ENCODE results near the gene PASD1.

Gene PASD1

DNA sequence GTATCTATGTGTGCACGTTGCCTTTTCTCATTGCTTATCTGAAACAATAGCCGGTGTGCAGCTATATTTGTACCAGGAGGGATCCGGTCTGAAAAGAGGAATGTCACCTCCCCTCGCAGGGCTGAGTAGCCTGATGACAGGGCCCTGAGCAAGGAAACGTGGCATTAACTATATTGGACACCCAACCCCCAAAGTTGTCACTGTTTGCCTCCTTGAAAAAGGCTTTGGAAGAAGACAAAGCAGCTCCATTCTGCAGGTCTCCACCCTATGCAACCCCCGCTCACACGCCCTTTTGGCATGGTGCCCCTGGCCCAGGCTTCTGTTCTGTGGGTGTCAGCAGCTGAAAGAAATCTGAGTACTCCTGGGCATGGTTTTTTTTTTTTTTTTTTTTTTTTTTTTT, 140.0 kb downstream of the PASD1 start:
- ATAC-seq = no peak
- no peaks in the 10 kb centered on the region for H3K4me1 Mint-ChIP-seq
- H3K27ac Mint-ChIP-seq = no peak overlapping the region
- no peaks in the 10 kb centered on the region for H3K9me3 Mint-ChIP-seq
- no peak for DNase-seq
- H3K4me3 Mint-ChIP-seq = no peak overlapping the region
- no peaks in the 10 kb centered on the region for H3K27me3 Mint-ChIP-seq

DNA sequence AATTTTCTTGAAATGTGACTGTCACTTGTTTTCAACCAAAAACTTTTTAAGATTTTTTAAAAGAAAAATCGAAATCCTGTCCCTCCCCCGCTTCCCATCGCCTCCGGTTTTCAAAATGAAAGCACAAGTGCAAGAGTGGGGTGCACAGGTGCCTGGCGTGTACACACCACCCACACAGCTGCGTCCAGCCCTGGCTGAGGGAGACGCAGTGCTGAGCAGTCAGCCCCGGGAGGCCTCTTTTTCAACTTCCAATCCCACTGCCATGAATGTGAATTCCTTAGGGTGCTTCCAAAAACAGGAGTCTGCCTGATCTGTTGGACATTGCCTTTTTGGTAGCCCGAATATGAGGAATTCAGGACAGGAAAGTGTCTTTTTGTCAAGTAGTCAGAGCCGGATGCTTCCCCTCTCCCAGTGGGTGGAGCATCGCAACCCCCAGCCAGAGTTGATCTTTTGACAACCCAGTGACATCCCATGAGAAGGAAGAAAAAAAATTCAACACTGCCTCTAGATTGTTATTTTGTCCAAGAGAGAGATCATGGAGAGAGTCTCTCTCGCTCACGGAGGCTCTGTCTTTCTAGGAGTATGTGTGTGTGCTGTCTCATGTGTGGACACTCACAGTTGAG, 140.7 kb downstream of the PASD1 start:
- no peak for ATAC-seq

DNA sequence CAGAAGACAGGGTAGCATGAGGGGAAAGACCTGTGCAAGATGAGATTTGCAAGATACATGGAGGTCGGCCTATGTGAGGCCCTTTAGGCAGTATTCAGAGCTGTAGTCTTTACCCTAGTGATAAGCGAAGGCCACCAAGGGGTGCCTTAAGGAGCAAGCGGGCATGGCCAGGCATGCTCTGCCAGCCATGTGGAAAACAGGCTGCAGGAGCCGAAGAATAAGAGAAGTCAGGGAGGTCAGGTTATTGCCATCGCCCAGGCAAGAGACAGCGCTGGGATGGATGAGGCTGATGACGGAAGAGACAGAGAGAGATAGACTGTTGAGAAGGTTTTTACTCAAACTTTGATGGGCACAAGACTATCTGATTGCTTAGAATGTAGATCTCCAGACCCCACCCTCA, 145.3 kb downstream of the PASD1 start:
- H3K27me3 Mint-ChIP-seq = no peaks in the 10 kb centered on the region
- no peak overlapping the region for H3K27ac Mint-ChIP-seq
- H3K4me3 Mint-ChIP-seq = no peak overlapping the region
- H3K4me1 Mint-ChIP-seq = no peaks in the 10 kb centered on the region
- H3K9me3 Mint-ChIP-seq = no peaks in the 10 kb centered on the region
- DNase-seq (no peak), ATAC-seq (no peak)

More for the DNA sequence above, 140.7 kb downstream of the PASD1 start:
- H3K4me1 Mint-ChIP-seq = no peaks in the 10 kb centered on the region
- no peak for DNase-seq
- H3K4me3 Mint-ChIP-seq = no peak overlapping the region
- no peaks in the 10 kb centered on the region for H3K27me3 Mint-ChIP-seq
- no peak overlapping the region for H3K27ac Mint-ChIP-seq
- H3K9me3 Mint-ChIP-seq = no peaks in the 10 kb centered on the region

DNA sequence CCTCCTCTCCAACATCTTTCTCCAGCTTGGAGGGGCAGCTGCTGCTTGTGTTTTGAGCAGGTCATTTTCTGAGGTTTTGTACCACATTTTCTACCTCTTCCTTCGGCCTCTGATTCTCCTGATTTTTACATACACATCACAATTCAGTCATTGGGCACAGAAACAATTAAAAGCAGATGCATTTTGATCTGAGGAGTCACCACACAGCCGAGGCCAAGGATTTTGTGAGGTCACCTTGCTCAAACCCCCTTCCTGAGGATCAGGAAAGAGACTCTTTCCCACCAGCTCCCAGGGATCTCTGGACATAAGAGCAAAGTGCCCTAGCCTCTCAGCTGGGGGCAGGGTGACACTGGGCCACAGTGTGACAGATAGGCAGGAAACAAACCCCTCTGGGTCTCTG, 147.0 kb downstream of the PASD1 start:
- Mint-ChIP-seq H3K27me3 (no peaks in the 10 kb centered on the region), H3K27ac (no peak overlapping the region)

DNA sequence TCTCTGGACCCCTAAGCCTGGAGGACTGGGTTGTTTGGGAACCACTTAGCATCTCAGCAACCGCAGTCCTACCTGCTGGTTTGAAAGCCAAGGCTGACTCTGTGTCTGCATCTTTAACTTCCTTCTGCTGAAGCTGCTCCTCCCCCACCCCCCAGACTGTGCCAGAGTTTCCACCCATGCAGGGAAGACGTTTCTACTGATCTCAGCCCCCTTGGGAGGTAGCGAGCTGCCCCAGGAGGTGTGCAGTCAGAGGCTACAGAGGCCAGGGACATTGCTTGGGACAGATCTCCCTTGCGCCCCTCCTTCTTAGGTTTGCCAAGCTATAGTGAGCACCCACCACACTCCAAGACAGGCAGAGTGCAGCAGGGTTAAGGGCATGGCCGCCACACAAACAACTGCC, 147.7 kb downstream of the PASD1 start:
- Mint-ChIP-seq H3K9me3 (no peaks in the 10 kb centered on the region), H3K27me3 (no peaks in the 10 kb centered on the region), H3K4me3 (no peak overlapping the region), H3K27ac (no peak overlapping the region), H3K4me1 (no peaks in the 10 kb centered on the region)
- ATAC-seq (no peak), DNase-seq (no peak)

More for the DNA sequence above, 147.0 kb downstream of the PASD1 start:
- Mint-ChIP-seq H3K9me3 (no peaks in the 10 kb centered on the region), H3K4me1 (no peaks in the 10 kb centered on the region), H3K4me3 (no peak overlapping the region)
- ATAC-seq (no peak), DNase-seq (no peak)

DNA sequence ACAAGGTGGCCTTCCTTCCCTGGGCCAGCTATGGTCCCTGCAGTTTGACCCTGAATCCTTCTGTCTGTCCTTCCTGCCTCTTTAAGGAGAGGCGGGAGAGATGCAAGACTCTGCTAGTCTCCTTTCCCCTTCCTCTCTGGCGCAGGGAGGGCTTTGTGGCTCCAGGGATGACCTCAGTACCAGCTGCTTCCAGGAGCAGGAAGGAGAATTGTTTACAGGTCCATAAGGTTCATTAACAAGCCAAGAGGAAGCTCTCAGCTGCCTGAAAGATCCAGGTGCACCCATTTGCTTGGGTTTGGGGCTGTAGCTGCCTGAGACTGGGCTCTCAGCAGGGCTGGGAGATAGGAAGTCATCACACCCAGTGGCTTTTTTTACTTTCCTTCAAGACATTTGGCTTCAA, 148.3 kb downstream of the PASD1 start:
- Mint-ChIP-seq H3K27me3 (peaks cover 5% of the 10 kb centered on the region), H3K9me3 (no peaks in the 10 kb centered on the region), H3K4me3 (no peak overlapping the region), H3K4me1 (no peaks in the 10 kb centered on the region), H3K27ac (no peak overlapping the region)
- no peak for ATAC-seq
- DNase-seq = no peak

DNA sequence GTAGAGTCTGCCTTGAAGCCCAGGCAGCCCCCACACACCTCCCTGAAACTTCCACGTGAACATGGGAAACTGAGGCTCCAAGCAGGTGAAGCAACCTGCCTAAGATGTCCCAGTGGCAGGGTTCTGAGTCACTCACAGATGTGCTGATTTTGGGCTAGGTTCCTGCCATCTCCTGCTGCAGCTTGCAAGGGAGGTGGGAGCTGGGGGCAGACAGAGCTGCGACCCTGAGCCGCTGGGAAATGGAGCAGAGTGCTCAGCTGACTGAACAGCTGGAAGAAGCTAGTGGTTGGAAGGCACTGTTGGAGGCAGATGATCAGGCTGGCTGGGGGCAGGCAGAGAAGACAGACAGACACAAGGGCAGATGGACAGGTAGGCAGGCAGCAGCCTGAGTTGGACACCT, 148.8 kb downstream of the PASD1 start:
- H3K27ac Mint-ChIP-seq = no peak overlapping the region
- H3K4me1 Mint-ChIP-seq = no peaks in the 10 kb centered on the region
- H3K4me3 Mint-ChIP-seq = no peak overlapping the region

DNA sequence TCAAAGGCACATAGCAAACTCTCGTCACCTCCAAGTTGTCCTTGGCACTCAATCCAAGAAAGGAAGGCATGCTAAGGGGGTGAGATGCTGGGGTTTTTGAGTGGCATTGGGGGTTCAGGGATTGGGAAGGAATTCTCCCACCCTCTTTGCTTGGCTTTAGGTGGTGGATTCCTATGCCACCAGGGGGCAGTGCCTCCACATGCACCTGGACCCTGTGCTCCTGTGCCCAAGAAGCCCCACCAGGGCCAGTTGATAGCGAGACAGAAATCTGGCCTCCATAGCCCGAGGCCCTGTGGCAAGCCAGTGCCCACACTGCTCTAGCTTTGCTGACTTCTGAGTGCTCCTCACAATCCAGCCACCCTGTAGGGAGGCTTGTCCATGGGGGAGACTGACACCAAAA, 150.4 kb downstream of the PASD1 start:
- Mint-ChIP-seq H3K4me3 (no peak overlapping the region), H3K27ac (no peak overlapping the region), H3K27me3 (peaks cover 10% of the 10 kb centered on the region), H3K9me3 (no peaks in the 10 kb centered on the region), H3K4me1 (no peaks in the 10 kb centered on the region)
- ATAC-seq (no peak), DNase-seq (peak in 1 of 2 donors; percentile 8)

More for the DNA sequence above, 148.8 kb downstream of the PASD1 start:
- Mint-ChIP-seq H3K27me3 (peaks cover 10% of the 10 kb centered on the region), H3K9me3 (no peaks in the 10 kb centered on the region)
- DNase-seq (no peak), ATAC-seq (no peak)

DNA sequence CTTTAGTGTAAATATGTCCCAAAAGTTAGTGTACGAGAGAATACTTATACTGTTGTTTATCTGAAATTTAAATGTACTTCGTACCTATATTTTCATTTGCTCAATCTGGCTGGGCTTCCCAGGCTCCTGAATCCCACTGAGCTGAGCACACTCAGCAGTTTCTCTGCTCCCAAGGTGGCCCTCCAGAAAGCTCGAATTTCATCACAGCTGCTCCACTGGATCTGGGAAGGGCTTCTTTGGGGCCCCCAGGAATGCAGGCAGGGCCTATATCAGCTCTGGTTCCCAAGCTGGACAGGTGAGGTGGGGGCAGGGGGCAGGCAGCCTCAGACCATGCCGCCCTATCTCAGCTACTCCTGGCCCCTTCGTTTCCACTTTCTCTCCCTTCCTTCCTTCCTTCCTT, 150.9 kb downstream of the PASD1 start:
- ATAC-seq (no peak), DNase-seq (no peak)
- no peaks in the 10 kb centered on the region for H3K4me1 Mint-ChIP-seq
- H3K4me3 Mint-ChIP-seq = no peak overlapping the region
- H3K27ac Mint-ChIP-seq = no peak overlapping the region
- no peaks in the 10 kb centered on the region for H3K9me3 Mint-ChIP-seq
- H3K27me3 Mint-ChIP-seq = peaks cover 10% of the 10 kb centered on the region

DNA sequence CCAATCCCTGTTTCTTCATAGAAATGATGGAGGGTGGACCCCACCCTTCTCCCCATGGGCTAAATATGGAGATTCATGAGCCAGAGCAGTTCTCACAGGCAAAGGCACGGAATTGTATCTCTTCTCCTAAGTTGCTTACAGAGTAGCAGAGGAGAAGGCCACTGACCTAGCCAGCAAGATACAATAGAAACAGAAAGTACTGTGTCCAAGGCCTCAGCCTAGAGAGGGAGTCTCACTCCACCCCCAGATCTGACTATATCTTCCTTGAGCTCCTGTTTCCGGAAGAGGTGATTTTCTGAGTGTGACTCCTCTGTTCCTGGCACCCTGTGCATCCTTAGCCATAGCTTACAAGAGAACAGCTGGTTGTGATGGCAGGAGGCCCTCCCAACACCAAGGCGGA, 152.3 kb downstream of the PASD1 start, which contains the start of gene FATE1:
TSS of gene FATE1 (plus strand) at position 284 of the 400 bp plus-strand sequence. CDS start at position 369, 85 bp downstream.
- no peak for ATAC-seq
- no peaks in the 10 kb centered on the region for H3K9me3 Mint-ChIP-seq
- H3K4me1 Mint-ChIP-seq = no peaks in the 10 kb centered on the region
- H3K27me3 Mint-ChIP-seq = peaks cover 10% of the 10 kb centered on the region
- no peak within 1 kb of the TSS for H3K4me3 Mint-ChIP-seq
- DNase-seq = no peak
- no peak within 1 kb of the TSS for H3K27ac Mint-ChIP-seq

DNA sequence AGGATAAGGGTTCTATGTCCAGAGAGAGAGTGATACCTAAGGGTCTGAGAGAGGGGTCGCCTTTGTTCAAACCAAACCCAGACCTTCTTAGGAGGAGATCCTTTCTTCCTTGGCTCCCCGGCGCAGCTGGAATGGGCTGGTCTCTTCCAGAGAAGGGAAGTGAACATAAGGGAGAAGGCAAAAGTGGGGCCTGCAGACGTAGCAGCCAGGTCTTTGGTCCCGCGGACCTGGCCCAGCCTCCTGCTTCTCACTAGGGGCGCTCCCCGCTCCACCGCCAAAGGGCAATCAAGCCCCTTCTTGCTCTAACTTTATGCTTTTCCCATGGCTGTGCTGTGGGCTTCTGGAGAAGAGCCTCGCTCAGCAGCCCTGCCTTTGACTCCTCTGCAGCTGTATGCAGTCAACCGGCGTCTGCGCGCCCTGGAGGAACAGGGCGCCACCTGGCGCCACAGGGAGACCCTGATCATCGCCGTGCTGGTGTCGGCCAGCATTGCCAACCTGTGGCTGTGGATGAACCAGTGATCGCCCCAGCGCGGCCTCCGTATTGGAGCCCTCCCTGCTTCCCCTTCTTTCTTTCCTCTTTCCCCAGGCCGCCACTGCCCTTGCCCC, 158.9 kb downstream of the PASD1 start:
- ATAC-seq (peak; percentile 33), DNase-seq (no peak)

DNA sequence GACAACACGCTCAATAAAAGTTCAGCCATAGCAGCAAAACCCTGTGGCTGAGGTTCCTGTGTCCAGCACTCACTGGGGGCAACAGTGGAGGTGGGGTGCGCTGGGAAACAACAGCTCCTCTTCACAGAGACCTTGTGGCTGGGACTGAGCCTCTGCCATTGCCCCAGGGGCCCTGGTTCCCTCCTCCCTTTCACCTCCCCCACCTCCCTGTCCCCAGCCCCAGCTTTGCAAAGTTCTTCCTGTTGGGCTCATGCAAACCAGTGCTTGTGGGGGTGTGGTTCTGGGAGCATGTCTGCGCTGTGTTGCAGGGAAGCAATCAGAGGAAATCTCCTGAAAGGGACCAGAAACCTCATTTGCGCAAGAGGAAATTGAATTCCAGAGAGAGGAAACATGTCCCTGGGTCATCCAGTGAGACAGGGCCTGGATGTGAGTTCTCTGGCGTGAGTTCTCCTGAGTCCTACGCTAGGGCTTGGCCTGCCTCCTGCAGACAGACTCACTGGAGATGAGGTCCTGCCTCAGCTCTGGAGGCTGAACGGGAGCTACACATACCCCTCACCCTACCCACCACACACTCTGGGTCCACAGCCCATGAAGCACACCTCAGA, 159.8 kb downstream of the PASD1 start:
- no peak overlapping the region for H3K27ac Mint-ChIP-seq
- H3K4me3 Mint-ChIP-seq = no peak overlapping the region
- H3K27me3 Mint-ChIP-seq = no peaks in the 10 kb centered on the region
- DNase-seq = no peak
- H3K9me3 Mint-ChIP-seq = no peaks in the 10 kb centered on the region
- ATAC-seq = no peak
- no peaks in the 10 kb centered on the region for H3K4me1 Mint-ChIP-seq

More for the DNA sequence above, 158.9 kb downstream of the PASD1 start:
- Mint-ChIP-seq H3K27me3 (no peaks in the 10 kb centered on the region), H3K4me1 (no peaks in the 10 kb centered on the region), H3K9me3 (no peaks in the 10 kb centered on the region), H3K27ac (no peak overlapping the region), H3K4me3 (no peak overlapping the region)

DNA sequence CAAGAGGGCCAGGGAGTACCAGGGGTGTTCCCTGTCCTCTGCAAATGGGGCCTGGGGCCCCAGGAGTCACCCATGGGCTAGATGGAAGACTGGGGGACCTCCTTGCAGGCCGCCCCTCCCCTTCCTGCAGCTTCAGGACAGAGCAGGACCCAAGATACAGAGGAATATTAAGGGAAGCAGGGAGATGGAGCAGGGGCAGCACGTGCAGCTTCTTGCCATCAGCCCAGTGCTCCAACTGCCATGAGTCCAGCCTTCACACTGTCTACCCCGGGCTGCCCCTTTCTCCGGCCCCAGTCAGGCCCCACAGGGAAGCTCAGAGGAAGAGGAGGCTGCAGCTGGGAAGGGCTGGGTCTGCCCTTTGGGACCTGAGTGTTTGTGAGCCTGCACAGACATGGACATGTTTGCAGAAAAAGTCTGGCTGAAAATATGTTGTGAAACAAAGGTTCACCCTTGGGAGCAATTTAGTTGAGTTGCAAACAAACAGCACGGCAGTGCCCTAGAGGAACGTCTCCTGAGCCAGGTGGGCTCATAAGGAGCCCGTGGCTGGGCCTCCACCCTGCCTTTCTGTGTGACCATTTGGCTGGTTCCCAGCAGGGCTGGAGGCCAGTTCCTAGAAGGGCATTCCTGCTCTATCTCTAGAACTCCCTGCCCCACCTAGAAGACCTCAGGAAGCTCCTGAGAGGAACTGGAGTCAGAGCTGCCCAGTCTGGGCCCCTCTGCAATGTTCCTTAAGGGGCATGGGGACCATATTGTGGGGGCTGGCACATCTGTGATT, 161.3 kb downstream of the PASD1 start:
- DNase-seq (no peak), ATAC-seq (no peak)
- Mint-ChIP-seq H3K27me3 (no peaks in the 10 kb centered on the region), H3K27ac (no peak overlapping the region), H3K9me3 (no peaks in the 10 kb centered on the region), H3K4me1 (no peaks in the 10 kb centered on the region), H3K4me3 (no peak overlapping the region)

DNA sequence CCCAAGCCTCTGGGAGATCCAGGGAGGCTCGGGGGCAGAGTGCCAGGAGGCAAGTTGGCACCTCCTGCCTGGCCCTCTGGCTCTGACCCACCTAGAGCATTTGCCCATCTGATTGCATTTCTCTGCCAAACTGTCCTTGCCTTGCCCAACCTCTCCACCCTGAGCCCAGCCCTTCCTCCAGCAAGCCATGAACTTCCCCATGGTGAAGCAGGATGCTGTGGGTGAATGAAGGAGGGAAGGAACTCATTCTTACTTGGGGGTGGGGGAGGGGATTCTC, 161.8 kb downstream of the PASD1 start:
- no peaks in the 10 kb centered on the region for H3K4me1 Mint-ChIP-seq
- ATAC-seq (no peak), DNase-seq (no peak)
- no peaks in the 10 kb centered on the region for H3K9me3 Mint-ChIP-seq
- H3K4me3 Mint-ChIP-seq = no peak overlapping the region
- no peaks in the 10 kb centered on the region for H3K27me3 Mint-ChIP-seq
- H3K27ac Mint-ChIP-seq = no peak overlapping the region
